Esophagus muscularis mucosa (tissue), 3 donors: ENCODE data around the gene SCLT1.

Experiments used
- POLR2AphosphoS5 ChIP-seq, 2 donors: sonication (generic); formaldehyde crosslinking; IDR thresholded peaks; one replicate each; pipeline ENCODE4 v1.6.1; 2017; ENCODE audit warnings: antibody characterized with exemption in 2 of 2
- TF ChIP-seq, protein P1 (sequence below), 3 experiments: fragments of 200-600 bp in 2 of 3; fragments of 450-650 bp in 1 of 3; sonication (generic) in 2 of 3; IDR thresholded peaks; one replicate each; pipeline ENCODE4 v1.5.1; 2017 to 2019; ENCODE audit warnings: antibody characterized with exemption in 3 of 3, mild to moderate bottlenecking in 2 of 3, moderate library complexity in 1 of 3

GRCh38 chr4:128865132-128865531 is 228.2 kb downstream of the SCLT1 start:
- TF ChIP-seq, protein P1, sequence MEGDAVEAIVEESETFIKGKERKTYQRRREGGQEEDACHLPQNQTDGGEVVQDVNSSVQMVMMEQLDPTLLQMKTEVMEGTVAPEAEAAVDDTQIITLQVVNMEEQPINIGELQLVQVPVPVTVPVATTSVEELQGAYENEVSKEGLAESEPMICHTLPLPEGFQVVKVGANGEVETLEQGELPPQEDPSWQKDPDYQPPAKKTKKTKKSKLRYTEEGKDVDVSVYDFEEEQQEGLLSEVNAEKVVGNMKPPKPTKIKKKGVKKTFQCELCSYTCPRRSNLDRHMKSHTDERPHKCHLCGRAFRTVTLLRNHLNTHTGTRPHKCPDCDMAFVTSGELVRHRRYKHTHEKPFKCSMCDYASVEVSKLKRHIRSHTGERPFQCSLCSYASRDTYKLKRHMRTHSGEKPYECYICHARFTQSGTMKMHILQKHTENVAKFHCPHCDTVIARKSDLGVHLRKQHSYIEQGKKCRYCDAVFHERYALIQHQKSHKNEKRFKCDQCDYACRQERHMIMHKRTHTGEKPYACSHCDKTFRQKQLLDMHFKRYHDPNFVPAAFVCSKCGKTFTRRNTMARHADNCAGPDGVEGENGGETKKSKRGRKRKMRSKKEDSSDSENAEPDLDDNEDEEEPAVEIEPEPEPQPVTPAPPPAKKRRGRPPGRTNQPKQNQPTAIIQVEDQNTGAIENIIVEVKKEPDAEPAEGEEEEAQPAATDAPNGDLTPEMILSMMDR (IDR thresholded peaks at IDR 0.05), result no peak
- no peak for TF ChIP-seq POLR2AphosphoS5 (IDR thresholded peaks at IDR 0.05)
